CD1c-positive myeloid dendritic cell (primary cell): ENCODE data around the gene RDX.
"Not testable (repeated sequence)": the region's sequence is repeated elsewhere in the genome, so short reads cannot be mapped to it uniquely, and the experiment has no call there.

Source experiments
- DNase-seq: peaks from one replicate; pipeline ENCODE4 v3.0.0-alpha.2; 2016; ENCODE audit errors: extremely low spot score

Gene RDX

DNA sequence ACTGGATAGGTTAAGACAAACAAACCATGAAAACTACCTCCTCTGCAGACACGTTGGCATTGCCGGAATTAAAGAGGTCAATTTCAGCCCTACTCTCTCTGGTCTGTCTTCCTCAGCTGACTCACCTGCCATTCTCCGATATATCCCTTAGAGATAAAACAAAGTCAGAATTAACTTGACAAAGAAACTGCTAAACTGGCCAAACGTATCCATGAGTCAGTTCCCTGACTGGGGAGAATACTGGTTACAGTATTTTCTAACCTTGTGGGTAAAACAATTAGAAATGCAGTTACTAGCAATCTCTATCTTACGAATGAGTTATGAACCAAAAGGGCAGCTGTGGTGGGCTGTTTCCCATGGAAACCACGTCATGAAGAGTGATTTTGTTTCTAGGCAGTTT, 96.2 kb downstream of the RDX start:
- DNase-seq: no peak

DNA sequence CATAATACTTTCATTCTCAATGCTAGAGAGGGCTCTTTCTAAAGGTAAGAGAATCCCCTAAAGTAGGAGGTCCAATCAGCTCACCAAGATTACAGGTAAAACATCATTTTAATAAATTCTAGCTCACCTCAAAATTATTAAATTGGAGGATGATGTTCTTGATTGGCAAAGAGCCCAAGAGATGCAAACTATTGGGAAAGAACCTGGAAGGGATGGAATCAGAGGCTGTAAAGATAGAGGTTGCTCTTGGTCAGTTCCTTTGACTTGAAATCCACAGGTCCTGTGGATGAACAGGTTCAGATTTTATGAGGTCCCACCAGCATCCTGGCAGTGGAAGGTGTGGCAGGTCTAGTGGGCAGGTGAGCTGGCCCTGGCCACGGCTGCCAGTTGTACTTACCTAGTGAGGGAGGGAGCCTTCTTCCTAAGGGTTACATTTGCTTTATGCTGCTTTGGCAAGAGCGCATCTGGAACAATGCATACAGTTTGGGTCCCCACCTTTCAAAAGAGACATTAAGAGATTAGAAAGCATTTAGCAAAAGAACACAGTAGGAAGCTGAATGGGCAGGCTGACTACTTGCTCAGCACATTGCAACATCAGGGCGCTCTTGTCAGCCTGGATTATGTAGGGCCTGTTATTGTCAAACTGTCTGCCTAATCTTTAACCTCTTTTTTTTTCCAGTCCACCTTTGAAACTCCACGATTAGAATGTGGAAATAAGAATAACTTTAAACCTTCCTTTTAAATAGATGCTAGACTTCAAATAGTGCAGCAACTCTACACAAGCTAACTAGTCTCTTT, 97.0 kb downstream of the RDX start:
- no peak for DNase-seq

DNA sequence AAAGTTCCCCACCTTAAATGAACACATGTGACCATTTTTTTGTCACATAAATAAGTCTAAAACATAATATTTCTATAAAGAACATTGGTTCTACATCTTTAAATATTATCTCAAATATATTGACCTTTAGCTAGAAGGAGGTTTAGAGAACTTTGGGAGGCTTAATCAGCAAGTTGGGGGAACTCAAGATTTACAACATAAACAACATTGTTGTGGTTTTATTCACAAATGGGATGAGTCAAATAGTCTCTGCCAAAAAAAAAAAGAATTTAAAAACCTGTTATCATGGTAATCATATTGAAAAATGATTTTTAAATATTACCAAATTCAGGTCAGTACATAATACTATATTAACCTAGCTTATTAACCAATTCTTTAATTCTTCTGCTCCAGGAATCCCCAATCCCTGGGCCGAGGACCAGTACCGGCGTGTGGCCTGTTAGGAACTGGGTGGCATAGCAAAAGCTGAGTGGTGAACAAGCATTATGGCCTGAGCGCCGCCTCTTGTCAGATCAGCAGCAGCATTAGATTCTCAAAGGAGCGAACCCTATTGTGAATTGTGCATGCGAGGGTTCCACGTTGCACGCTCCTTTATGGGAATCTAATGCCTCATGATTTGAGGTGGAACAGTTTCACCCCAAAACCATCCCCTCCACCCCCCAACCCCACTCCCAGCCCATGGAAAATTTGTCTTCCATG, 98.2 kb downstream of the RDX start:
- DNase-seq: no peak

DNA sequence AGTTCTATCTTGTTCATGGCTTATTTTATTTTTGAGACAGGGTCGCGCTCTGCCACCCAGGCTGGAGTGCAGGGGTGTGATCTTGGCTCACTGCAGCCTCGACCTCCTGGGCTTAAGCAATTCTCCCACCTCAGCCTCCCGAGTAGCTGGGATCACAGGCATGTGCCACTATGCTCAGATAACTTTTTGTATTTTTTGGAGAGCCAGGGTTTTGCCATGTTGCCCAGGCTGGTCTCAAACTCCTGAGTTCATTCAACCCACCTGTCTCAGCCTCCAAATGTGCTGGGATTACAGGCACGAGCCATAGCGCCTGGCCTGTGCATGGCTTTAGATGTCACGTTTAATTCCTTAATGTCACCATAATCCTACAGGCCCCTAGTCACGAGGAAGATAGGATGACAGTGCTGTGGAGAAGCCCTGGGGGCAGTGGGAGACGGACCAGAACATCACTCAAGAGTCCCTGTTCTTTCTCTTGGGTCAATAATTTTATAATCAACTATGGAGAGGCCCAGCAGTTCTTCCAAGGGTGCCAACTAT, 99.5 kb downstream of the RDX start:
- no peak for DNase-seq

DNA sequence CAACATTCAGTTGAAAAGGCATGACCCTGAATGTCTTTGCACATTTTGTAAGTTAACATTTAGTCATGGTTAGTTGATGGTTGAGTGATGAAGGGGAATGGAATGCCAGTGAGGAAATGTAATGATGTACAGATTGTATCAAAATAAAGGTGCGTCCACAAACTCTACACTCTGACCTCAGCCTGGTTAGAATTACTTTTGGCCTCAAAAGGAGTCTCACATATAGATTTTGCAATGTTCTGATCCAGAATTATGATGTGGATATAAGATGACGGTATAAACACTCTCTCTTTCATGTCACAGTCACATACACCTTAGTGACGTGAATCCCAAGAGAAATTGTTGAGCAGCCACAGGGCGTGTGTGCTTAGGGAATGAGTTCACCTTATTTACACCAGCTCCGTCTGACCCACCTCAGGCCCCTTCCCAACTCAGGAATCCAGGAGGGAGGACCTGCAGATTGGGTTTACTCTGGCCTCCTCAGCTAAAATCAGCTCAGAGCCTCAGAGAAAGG, 100.1 kb downstream of the RDX start:
- no peak for DNase-seq

DNA sequence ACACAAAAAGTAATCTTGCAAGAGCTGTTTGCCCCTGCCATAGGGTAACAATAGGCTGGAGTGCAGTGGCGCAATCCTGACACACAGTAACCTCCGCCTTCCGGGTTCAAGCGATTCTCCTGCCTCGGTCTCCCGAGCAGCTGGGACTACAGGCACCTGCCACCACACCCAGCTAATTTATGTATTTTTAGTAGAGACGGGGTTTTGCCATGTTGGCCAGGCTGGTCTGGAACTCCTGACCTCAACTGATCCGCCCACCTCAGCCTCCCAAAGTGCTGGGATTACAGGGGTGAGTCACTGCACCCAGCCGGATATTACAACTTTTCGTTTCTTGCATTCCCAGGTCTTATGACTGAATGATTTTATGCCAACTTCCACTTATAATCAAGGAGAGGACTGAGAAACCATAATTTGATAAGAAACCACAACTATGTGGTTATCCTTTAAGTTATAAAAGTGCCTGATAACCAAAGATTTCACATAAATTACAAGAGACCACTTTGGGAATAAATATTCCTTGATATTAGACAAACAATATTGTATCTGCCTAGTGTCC, 102.1 kb downstream of the RDX start:
- not testable (repeated sequence) for DNase-seq

DNA sequence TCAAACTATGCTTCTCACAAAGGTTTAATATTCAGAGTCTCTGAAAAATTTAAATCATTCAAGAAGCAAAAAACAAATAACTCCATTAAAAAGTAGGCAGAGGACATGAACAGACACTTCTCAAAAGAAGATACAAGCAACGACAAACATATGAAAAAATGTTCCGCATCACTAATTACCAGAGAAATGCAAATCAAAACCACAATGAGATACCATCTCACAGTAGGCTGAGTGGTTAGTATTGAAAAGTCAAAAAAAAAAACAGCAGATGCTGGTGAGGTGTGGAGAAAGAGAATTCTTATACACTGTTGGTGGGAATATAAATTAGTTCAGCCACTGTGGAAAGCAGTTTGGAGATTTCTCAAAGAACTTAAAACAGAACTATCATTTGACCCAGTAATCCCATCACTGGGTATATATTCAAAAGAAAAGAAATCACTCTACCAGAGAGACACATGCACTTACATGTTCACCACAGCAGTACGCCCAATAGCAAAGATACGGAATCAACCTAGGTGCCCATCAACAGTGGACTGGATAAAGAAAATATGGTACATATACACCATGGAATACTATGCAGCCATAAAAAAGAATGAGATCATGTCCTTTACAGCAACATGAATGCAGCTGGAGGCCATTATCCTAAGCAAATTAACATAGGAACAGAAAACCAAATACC, 103.7 kb downstream of the RDX start:
- DNase-seq: not testable (repeated sequence)

DNA sequence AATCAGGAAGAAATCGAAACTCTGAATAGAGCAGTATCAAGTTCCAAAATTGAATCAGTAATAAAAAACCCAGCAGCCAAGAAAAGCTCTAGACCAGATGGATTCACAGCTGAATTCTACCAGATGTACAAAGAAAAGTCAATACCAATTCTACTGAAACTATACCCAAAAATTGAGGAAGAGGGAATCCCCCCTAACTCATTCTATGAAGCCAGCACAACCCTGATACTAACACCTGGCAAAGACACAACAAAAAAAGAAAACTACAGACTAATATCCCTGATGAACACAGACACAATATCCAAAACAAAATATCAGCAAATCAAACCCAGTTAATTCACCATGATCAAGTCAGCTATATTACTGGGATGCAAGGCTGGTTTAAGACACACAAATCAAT, 105.5 kb downstream of the RDX start:
- no peak for DNase-seq

DNA sequence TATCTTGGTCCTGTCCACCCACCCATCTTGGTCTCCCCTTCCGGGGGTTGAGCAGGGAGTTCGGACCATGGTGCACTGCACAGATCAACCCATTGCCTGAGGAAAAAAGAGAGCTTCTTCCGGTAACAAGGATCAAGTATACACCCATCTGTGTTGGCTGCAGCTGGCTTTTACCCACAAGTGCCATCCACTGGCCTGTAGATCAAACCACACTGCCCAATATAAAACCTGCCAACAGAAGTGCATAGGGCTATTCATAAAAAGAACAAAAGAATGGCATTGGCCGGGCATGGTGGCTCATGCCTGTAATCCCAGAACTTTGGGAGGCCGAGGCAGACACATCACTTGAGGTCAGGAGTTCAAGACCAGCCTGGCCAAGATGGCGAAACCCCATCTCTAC, 108.7 kb downstream of the RDX start:
- DNase-seq: no peak

DNA sequence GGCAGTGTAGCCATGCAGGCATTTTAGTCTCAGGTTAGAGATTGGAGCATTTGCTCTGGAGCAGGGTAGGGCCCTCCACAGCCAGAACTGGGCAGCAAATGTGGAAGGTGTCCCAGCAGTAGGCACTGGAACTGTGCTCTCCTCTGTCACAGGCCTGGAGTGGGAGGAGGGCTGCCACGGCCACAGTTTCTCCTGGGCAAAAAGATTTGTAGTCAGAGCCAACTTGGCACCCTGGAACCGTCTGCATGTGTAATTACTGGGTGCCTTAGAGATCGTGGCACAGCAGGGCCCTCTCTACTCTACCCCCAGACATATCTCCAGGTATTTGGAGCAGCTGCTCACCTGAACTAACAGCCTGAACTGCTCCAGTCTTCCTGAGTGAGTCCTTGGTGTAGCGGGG, 109.5 kb downstream of the RDX start:
- no peak for DNase-seq

DNA sequence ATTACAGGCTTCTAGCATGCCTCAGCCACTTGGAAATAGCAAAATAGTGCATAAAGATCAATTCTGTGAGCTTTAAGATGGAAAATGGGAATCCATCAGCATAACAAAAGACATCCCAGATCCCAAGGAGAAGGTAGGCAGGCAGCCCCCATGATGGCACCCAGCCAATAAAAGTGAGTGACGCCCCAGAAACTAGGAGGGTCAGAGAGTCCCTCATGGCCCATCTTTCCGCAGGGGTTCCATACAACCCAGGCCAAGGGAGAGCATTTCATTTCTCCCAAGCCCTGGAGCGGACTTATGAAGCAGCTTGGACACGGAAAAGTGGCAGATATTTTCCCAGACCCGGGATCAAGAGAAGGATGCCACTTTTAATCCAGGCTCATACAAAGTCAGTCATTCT, 110.0 kb downstream of the RDX start:
- DNase-seq: no peak

DNA sequence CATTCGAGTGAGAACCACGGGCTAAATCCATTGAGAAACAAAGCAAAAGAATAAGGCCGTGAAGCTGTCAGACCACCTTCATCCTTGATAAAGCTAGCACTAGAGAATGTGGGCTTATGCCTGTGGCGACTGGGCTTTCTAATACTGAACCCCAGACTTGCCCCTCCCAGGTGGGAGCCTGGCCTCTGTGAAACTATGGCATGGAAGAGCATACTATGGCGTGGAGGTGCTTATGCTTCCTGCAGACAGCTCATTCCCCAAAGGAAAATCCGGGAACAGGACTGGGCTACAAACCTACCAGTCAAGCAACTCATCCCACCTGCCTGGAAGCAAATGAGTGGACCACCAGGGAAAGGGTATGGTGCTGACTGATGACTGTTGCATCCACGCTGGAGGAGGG, 110.8 kb downstream of the RDX start:
- no peak for DNase-seq

DNA sequence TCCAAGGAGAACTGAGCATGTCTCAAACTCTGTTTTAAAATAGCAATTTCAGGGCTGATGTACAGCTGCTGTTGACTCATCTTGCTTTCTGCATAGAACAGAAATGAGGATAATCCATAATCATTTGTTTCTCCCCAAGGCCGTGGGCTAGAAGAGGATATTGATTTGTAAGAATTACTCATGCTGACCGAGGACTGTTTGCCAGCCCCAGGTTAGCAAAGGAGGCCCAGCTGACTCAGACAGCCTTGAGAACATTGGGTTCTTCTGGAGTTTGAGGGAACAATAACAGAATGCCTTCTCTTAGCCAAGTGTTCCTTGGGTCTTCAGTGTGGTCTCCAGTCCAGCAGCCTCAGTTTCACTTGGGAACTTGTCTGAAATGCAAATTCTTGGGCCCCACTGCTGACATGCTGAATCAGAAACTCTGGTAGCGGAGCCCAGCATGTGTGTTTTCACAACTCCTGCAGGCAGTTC, 111.3 kb downstream of the RDX start:
- DNase-seq: no peak

DNA sequence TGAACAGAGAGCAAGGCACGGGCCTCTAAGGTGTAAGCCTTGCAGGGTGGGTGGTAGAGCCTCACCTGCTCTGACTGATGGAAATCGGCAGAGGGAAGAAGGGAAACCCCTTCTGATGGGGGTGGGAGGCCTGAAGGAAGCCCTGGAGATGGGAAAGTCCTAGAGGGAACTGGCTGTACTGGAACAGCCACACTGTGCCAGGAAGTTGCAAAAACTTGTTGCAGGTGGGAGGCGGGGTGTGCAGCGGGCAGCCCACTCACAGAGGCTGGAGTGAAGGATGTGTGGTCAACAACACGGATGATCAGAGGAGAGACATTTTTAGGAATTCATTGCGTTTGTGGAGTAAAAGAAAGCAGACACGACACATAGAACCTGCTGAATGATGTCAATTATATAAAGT, 112.0 kb downstream of the RDX start:
- peak; percentile 11 for DNase-seq

DNA sequence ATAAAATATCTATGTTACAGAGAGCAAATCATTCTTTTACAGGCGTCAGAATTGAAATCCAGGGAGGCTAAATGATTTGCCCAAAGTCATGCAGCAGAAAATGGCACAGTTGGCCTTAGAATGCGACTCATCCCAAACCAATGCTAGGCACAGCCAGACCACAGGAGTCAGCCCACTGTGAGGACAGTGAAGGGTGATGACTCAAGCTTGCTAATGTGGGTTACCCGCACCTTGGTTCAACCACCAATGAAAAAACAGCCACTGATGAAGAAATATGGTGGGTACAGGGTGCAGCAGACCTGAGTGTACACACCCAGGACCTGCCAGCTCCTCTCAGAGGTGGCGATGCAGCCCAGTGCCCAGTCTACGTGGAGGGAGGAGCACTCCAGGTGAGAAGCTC, 113.5 kb downstream of the RDX start:
- no peak for DNase-seq

DNA sequence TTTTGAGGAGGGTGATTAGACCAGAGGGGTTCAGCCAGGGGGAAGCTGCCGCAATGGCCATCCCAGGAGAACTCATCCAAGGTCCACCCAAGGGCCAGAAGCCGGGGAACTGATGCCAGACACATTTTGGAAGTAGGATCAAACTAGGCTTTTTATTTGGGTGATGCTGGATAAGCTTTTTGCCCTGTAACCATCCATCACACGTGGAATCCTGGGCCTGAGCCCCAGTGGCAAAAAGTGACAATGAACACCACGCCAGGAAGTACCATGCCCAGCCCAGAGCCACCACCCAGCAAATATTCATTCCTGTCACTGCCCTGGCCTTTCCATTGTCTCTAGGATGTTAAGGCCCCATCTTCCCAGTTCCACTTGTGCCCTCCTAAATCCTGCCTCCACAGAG, 117.3 kb downstream of the RDX start:
- no peak for DNase-seq

DNA sequence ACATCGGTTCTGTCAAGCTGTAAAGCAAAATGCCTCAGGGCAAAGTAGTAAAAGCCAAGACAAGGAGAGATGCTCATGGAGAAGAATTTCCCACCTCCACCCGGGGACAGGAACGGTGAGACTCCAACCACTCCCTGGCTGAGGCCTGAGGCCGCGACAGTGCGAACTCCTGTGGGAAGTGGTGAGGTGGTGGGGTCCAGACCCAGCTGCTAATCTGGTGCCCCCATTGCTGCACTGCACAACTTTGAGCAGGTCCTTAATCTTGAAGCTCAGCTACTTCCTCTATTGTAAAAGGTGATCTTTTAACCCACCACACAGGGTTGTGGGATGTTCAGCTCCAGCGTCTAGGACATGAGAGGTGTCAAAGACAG, 119.3 kb downstream of the RDX start:
- DNase-seq: no peak

DNA sequence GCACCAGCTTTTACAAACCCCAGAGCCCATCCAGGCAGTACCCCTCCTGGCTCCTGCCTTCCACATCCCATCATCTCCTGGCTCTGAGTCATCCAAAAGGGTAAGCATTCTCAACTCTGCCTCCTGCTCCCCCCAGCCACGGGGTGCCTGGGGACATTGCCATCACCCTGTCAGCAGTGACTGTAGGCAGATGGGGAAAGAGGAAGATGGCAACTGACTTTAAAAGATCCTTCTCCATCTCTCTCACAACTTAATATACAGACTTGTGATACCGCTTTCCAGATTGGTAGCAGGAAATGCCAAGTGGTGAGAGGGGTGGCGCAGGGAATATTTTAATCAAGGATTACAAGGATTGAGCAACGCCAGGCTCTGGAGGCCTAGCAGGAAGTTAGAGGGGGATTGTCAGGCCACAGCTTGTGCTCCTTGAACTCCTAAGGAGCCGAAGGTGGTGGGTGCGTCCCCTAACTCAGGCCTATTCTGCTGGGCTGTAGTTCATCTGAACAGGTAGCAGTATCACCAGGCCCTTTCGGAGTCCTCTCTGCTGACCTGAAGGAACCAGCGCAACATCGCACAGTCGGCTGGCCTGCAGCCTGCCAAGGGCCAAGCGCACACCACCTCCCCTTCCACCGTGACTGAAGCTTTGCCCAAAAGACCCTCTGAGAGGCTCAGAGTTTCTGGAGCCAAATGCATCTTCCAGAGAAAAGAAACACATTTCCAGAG, 119.9 kb downstream of the RDX start:
- DNase-seq: no peak

DNA sequence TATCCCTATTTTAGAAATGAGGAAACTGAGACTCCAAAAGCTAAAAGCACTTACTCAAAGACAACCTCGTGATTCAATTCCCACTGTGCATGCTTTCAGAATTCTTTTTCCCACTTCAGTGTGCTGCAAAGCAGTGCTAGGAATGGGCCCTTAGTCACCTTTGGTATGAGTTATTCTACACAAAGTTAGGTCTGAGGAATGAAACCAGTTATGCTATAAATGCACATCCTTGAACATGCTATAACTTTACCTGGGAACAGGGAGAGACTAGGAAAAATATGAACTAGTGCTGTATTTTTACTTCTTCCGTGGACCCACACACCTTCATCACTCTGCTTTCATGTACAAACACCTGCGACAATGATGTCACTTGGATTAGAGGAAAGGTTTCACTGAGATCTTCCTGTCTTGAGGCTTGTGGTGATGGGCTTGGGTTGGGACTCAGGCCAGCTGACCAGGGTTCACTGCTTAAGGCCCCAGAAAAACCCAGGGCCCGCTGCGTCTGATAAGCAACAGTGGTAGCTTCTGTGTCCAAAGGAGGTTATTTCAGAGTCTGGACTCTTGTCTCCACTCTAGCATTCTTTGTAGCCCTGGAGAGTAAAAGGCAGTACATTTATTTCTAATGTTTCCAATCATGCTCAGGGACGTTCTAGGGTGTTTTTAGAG, 121.6 kb downstream of the RDX start:
- no peak for DNase-seq

DNA sequence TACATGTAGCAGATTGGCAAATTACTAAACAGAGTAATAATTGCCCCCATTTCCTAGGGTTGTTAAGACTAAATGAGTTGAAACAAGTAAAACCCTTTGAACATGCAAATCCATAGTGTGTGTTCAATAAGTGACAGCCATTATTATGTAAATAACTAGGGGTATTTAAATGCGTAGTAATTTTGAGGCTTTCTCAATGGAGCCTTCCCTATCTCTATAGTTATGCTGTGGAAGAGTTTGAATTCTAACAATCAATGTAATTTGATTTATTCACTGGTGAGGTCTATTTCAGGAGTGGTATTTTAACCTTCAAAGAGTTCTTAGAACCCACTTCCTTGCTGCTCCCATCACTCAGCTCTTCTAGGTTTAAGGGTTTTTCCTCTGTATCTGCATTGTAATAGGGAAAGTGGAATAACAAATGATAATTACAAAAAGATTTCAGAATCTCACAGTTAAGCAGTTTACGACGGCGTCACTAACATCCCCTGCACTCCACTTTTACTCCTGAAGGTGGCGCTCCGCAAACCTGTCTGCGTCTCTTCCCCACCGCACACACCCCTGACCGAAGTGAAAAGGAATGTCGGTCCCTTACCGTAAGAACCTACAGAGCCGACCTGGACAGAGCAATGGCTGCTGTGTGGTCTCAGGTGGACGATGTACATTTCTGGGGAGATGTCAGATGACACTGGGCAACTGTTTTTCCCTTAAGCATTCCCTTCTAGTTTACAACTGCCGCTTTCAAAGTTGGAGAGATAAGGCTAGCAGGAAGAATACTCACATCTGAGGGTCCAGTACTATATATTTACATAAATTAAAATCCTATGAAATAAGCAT, 122.4 kb downstream of the RDX start:
- peak; percentile 61 for DNase-seq
